Activated naive CD8-positive, alpha-beta T cell treated with anti-CD3 and anti-CD28 coated beads, Interleukin-2, amount 50 U/mL, for 24 hours (primary cell): Measurements from ENCODE around the gene TSPAN12.
A peak's percentile ranks its signal among the peaks of the same experiment; 100 is the strongest.

Experiments
- ATAC-seq: fragments of 150-1000 bp; cut with Tn5 transposase; one replicate; pipeline ENCODE4 v1.10.0; 2021
- DNase-seq: peaks from one replicate; pipeline ENCODE4 v3.0.0; 2021
- H3K27ac Mint-ChIP-seq: one replicate; pipeline ENCODE4 v1.8.0; 2021; ENCODE audit warnings: mild to moderate bottlenecking, mixed read lengths
- H3K27me3 Mint-ChIP-seq: one replicate; pipeline ENCODE4 v1.8.0; 2021; ENCODE audit warnings: mixed read lengths
- H3K36me3 Mint-ChIP-seq: one replicate; pipeline ENCODE4 v1.8.0; 2021; ENCODE audit warnings: low read depth, mixed read lengths
- H3K4me1 Mint-ChIP-seq: one replicate; pipeline ENCODE4 v1.8.0; 2021; ENCODE audit warnings: mixed read lengths
- H3K4me3 Mint-ChIP-seq: one replicate; pipeline ENCODE4 v1.8.0; 2021; ENCODE audit warnings: mild to moderate bottlenecking, moderate library complexity, mixed read lengths
- H3K9me3 Mint-ChIP-seq: one replicate; pipeline ENCODE4 v1.8.0; 2021; ENCODE audit warnings: mixed read lengths

Gene TSPAN12

DNA sequence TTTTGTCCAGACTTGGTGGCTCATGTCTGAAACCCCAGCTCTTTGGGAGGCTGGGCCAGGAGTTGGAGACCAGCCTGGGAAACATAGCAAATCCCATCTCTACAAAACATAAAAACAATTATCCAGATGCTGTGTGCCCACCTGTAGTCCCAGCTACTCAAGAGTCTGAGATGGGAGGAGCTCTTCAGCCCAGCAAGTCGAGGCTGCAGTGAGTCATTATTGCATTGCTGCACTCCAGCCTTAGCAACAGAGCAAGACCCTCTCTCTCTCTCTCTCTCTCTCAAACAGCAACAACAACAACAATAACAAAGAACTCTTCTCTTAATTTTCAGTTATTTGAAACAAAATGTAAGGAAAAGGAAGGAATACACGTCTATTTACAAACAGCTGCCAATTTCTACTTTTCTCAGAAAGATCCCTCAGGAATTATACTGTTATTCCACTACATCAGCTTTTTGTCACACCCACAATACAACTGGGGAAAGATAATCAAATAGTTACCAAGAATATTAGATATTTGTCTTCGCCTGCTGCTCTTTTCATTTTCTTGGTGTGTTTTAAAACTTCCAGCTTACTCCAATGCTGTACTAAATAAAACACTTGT is 5.1 kb upstream of the TSPAN12 start:
- Mint-ChIP-seq H3K36me3 (no peaks in the 10 kb centered on the region), H3K4me3 (no peak overlapping the region), H3K27ac (no peak overlapping the region), H3K27me3 (peaks cover 43% of the 10 kb centered on the region), H3K9me3 (no peaks in the 10 kb centered on the region), H3K4me1 (peaks cover under 1% of the 10 kb centered on the region)
- no peak for ATAC-seq
- no peak for DNase-seq

DNA sequence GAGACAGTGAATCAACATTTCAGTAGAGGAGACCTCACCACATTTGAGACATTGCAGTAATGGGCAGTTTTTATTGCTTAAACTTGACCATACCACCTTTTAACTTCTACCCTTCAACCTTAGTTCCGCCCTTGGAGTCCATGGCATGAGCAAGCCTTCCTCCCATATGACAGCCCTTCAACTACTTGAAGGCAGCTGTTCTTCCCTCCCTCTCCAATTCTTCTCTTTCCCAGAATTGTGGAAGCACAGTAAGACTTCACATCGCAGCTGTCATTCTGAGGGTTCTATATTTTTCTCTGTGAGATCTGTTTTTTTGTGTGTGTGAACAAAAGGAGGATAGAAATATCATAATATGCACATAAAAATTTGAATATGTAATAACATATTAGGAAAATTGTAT is 2.2 kb upstream of the TSPAN12 start:
- Mint-ChIP-seq H3K4me1 (peaks cover 10% of the 10 kb centered on the region), H3K27me3 (peaks cover 56% of the 10 kb centered on the region), H3K27ac (no peak overlapping the region), H3K9me3 (no peaks in the 10 kb centered on the region), H3K4me3 (no peak overlapping the region), H3K36me3 (no peaks in the 10 kb centered on the region)
- no peak for DNase-seq
- no peak for ATAC-seq

DNA sequence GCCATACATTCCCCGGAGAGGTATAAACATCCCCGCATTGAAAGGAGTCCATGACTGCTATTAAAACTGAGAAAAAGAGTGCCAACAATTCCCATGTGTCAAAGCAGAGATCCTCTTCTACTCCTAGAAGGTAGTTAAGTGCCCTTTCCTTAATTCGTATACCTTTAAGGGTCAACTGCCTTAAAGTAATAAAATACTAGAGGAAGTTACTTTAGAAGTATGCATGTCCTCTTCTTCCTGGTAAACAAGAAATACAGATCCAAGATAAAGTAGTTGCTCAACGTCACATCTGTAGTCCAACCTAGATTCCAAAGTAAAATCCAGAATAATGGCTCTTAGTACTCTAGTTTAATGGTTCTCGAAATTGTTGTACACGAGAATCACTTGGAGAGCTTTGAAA is 1.5 kb upstream of the TSPAN12 start:
- Mint-ChIP-seq H3K4me3 (no peak overlapping the region), H3K27me3 (peaks cover 63% of the 10 kb centered on the region), H3K27ac (no peak overlapping the region), H3K36me3 (no peaks in the 10 kb centered on the region), H3K4me1 (peaks cover 10% of the 10 kb centered on the region), H3K9me3 (no peaks in the 10 kb centered on the region)
- ATAC-seq (no peak), DNase-seq (no peak)

DNA sequence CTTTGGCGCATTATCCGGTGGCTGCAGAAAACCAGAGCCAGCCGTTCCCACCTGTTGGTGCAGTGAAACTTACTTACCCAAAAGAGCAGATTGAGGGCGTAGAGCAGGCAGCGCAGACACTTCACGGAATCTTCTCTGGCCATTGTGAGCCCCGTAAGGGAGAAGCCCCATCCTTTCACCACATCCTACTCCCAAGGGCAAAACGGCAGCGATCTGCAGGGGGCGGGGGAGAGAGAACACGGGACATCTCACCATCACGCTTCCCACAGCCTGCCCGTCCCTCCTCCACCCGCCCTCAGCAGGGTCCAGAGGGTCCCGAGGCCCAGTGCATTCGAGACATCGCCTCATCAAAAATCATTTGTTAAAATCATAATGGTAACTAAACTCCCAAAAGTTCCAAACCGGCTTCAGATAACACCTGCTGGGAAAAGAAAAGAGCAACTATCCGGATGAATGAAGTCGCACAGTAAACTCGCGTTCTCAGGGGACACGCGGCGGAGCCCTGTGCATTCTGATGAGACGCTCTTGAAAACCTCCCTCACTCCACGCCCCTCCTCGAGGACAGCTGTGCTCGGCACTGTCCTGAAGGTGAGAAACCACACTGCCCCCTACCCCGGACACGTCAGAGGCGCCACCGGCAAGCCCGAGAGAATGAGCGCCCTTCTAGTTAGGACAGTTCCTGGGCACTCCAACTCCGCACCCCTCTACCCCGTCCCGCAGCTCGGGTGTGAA is 1.2 kb downstream of the TSPAN12 start:
- Mint-ChIP-seq H3K27me3 (peaks cover 62% of the 10 kb centered on the region), H3K4me1 (peaks cover 10% of the 10 kb centered on the region), H3K27ac (peak overlapping the region; percentile 57), H3K9me3 (no peaks in the 10 kb centered on the region), H3K36me3 (no peaks in the 10 kb centered on the region), H3K4me3 (peak overlapping the region; percentile 72)
- peak; percentile 6 for DNase-seq
- peak; percentile 50 for ATAC-seq

DNA sequence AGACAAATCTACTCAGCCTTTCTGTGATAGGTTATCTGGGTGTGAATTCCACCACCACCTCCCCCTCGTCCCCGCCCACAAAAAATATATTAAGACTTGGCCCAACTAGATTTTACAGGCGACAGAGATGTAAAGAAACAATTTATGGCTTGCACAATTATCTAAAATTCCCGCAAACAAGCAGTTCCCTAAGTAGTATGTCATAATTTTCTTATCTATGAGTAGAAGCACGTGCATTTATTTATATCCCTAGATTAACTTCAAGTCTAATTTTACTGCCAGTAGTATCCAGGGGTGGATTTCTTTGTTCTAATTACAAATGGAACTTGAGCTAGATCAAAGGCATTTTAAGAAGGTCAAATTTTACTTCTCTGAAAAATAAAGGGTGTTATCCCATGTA is 1.7 kb downstream of the TSPAN12 start:
- H3K27ac Mint-ChIP-seq = no peak overlapping the region
- H3K4me3 Mint-ChIP-seq = peak overlapping the region; percentile 72
- H3K9me3 Mint-ChIP-seq = no peaks in the 10 kb centered on the region
- no peaks in the 10 kb centered on the region for H3K36me3 Mint-ChIP-seq
- peaks cover 59% of the 10 kb centered on the region for H3K27me3 Mint-ChIP-seq
- ATAC-seq (no peak), DNase-seq (no peak)
- peaks cover 10% of the 10 kb centered on the region for H3K4me1 Mint-ChIP-seq

DNA sequence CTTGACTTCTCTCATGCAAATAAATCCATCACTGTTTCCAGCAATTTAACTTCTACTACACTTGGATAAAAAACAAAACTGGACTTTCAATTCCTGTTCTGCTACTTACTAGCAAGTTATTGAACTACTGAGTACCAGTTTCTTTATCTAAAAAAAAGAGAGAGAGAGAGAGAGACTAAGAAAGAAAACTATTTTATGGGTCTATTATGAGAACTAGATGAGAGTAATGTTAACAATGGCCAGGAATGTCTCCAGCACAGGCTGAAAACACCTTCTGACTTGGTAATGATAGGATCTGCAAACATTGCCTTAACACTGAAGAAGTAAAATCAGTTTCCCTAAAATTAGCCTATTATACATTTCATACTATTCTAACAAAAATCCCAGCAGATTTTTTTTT is 5.2 kb downstream of the TSPAN12 start:
- DNase-seq (no peak), ATAC-seq (no peak)
- H3K36me3 Mint-ChIP-seq = no peaks in the 10 kb centered on the region
- no peak overlapping the region for H3K27ac Mint-ChIP-seq
- peaks cover 9% of the 10 kb centered on the region for H3K4me1 Mint-ChIP-seq
- H3K4me3 Mint-ChIP-seq = no peak overlapping the region
- no peaks in the 10 kb centered on the region for H3K9me3 Mint-ChIP-seq
- H3K27me3 Mint-ChIP-seq = peaks cover 36% of the 10 kb centered on the region

DNA sequence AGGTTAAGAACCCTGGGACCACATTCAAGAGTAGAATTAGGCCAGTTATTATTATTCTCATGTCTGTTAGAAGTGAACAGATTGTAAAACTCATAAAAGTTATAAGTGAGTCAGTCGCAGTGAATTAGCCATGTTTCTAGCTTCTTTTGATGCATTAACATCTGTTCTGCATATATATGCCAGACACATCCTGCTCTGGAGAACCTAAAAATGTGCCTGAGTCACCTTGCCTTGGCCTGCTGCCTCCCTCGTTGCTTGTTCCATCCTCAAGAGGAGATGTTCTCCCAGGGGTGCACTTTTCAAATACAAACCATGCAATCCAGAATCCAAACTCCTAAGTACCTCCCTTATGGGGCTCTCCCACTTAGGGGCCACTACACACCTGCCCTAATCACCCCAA is 14.8 kb downstream of the TSPAN12 start:
- Mint-ChIP-seq H3K9me3 (no peaks in the 10 kb centered on the region), H3K4me1 (no peaks in the 10 kb centered on the region), H3K4me3 (no peak overlapping the region), H3K27me3 (peaks cover 2% of the 10 kb centered on the region), H3K36me3 (no peaks in the 10 kb centered on the region), H3K27ac (no peak overlapping the region)
- ATAC-seq (no peak), DNase-seq (no peak)

DNA sequence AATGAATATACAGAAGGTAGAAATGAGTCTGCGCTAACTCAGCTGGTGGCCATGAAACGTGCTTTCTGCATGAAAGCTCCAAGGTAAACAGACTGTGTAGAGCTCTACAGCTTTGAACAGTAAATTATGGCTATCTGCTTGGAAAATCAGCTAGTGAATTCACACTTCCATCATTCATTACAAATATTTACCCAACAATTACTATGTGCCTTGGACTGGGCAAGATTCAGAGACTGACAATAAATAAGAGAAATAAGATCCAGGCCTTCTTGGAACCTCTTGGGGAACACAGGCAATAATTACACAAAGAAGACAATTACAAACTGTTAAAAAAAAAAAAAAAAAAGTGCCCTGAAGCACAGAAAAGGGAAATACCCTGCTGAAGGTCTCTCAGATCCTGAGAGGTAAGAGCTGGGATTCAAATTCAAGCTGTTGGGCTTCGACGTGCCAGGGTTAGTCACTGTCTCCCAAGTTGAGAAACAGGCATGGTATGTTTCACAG is 15.8 kb downstream of the TSPAN12 start:
- Mint-ChIP-seq H3K36me3 (no peaks in the 10 kb centered on the region), H3K9me3 (no peaks in the 10 kb centered on the region), H3K27me3 (peaks cover 5% of the 10 kb centered on the region), H3K27ac (no peak overlapping the region), H3K4me1 (no peaks in the 10 kb centered on the region), H3K4me3 (no peak overlapping the region)
- DNase-seq (no peak), ATAC-seq (no peak)

DNA sequence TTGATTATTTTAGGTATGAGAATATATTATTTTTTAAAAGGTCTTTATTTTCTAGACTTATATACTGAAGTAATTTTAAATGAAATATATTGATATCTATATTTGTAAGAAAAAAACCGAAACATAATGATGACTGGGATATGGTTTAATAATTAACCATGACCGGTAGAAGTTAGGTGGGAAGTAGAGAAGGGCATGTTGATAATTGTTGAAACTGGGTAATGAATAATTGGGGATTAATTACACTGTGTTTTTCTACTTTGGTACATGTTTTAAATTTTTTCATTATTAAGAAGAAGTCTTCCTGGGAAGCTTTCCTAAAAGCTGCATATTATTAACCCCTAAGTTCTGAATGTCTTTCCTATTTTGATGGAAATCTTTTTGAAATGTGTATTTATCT is 16.3 kb downstream of the TSPAN12 start:
- no peak for ATAC-seq
- Mint-ChIP-seq H3K27ac (no peak overlapping the region), H3K9me3 (no peaks in the 10 kb centered on the region)

DNA sequence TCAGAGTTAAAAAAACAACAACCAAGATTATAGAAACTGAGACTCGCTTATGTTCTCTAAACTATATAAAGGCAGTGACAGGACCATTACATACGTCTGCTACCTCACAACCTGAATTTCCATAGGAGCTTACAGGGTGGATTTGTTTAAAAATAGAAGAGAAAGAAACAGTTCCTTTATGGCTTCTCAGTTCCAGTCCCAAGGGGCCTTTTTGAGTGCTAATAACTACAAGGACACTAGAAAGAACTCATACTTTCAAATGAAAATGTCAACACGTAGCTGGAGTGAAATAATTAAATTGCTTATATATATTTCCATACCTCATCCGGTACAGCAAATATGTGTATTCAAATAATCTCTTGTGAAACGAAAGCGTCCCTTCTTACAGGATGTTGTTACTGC is 19.7 kb downstream of the TSPAN12 start:
- ATAC-seq (no peak), DNase-seq (no peak)
- Mint-ChIP-seq H3K4me1 (no peaks in the 10 kb centered on the region), H3K27me3 (peaks cover 8% of the 10 kb centered on the region), H3K4me3 (no peak overlapping the region), H3K36me3 (no peaks in the 10 kb centered on the region), H3K9me3 (no peaks in the 10 kb centered on the region), H3K27ac (no peak overlapping the region)

More for the DNA sequence above, 16.3 kb downstream of the TSPAN12 start:
- Mint-ChIP-seq H3K4me3 (no peak overlapping the region), H3K36me3 (no peaks in the 10 kb centered on the region), H3K4me1 (no peaks in the 10 kb centered on the region), H3K27me3 (peaks cover 5% of the 10 kb centered on the region)
- DNase-seq = no peak

DNA sequence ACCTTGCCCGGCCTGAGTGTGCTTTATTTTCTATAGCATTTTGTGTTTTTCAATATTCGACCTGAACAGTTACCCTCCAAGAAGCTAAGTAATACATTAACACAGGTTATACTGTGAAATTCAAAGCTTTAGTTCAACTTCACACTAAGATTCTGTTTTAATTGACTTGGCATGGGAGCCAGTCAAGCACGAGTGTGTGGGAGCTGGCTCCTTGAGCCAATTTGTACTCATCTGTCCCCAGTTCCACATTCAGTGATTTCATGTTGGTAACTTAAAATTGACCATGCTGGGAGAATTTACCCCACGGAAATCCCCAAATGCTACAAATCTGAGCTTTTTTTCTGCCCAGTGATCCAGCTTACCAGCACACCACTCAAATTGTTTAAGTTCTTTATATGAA is 20.3 kb downstream of the TSPAN12 start:
- H3K4me3 Mint-ChIP-seq = no peak overlapping the region
- no peaks in the 10 kb centered on the region for H3K36me3 Mint-ChIP-seq
- H3K4me1 Mint-ChIP-seq = no peaks in the 10 kb centered on the region
- H3K27me3 Mint-ChIP-seq = peaks cover 10% of the 10 kb centered on the region
- DNase-seq (no peak), ATAC-seq (no peak)
- H3K27ac Mint-ChIP-seq = no peak overlapping the region
- H3K9me3 Mint-ChIP-seq = no peaks in the 10 kb centered on the region

DNA sequence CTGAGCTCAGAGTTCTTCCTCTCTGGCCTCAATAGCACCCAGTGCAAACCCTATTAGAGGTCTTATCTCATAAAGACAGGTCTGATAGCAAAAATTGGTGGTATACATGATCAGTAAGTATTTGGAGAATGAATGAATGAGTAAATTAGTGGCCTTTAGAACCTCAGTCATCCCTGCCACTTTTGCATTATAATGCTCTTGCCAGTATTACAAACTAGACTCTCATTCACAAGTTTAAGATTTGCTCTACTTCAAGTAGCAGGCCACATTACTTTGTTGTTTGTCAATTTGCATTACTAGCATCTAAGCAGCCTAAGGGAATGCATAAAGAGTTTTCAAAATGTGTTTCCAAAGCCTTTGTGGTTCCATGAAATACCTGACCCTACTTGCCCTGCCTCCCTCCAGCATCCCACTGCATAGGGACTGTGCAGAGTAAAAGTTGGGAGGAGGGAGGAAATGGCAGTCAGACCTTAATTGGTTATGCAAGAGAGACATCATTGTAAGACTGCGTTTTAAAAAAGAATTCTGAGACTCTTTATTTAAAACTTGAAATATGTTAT is 21.3 kb downstream of the TSPAN12 start:
- no peak for DNase-seq
- H3K36me3 Mint-ChIP-seq = no peaks in the 10 kb centered on the region
- H3K27ac Mint-ChIP-seq = no peak overlapping the region
- H3K9me3 Mint-ChIP-seq = no peaks in the 10 kb centered on the region
- no peak for ATAC-seq
- H3K4me3 Mint-ChIP-seq = no peak overlapping the region
- H3K27me3 Mint-ChIP-seq = peaks cover 10% of the 10 kb centered on the region
- no peaks in the 10 kb centered on the region for H3K4me1 Mint-ChIP-seq

DNA sequence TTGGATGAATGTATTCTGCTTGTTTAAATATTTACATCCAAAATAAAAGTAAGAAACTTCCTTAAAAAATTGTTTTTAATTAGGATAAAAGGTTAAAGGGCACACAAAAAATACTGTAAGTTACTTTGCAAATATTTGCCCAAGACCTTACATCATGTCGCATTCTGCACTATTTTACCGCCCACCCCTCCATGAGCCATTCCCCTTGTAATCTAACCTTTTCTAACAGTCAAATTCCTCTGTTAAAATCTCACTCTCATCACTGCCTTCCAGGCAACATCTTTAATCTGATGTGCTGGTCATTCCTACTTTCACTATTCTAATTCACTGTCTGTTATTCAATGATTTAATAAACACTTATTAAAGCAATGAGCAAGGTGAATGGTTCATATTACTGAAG is 23.2 kb downstream of the TSPAN12 start:
- no peak overlapping the region for H3K27ac Mint-ChIP-seq
- H3K4me1 Mint-ChIP-seq = no peaks in the 10 kb centered on the region
- no peak for DNase-seq
- no peaks in the 10 kb centered on the region for H3K36me3 Mint-ChIP-seq
- peaks cover 17% of the 10 kb centered on the region for H3K27me3 Mint-ChIP-seq
- ATAC-seq = no peak
- H3K9me3 Mint-ChIP-seq = no peaks in the 10 kb centered on the region
- H3K4me3 Mint-ChIP-seq = no peak overlapping the region

DNA sequence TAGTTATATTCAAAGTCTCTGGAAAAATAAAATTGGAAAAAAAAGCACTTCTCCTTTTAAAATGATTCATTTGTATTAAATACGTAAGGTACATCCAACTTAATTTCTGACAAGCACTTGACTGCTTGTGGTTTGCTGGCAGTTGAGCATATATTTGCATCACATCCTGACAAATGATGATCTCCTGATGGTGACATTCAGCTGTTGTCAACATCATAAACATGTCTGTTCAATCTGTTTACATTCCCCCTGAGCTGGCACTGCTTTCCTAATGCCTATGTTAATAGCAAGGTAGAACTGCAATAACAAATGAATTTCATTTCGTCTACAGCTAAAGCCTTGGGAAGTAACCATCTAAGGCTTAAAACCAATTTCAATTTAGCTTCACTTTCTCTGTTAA is 24.4 kb downstream of the TSPAN12 start:
- H3K27ac Mint-ChIP-seq = no peak overlapping the region
- ATAC-seq (no peak), DNase-seq (no peak)
- H3K4me3 Mint-ChIP-seq = no peak overlapping the region
- H3K9me3 Mint-ChIP-seq = no peaks in the 10 kb centered on the region
- H3K4me1 Mint-ChIP-seq = no peaks in the 10 kb centered on the region
- H3K36me3 Mint-ChIP-seq = no peaks in the 10 kb centered on the region
- peaks cover 18% of the 10 kb centered on the region for H3K27me3 Mint-ChIP-seq

DNA sequence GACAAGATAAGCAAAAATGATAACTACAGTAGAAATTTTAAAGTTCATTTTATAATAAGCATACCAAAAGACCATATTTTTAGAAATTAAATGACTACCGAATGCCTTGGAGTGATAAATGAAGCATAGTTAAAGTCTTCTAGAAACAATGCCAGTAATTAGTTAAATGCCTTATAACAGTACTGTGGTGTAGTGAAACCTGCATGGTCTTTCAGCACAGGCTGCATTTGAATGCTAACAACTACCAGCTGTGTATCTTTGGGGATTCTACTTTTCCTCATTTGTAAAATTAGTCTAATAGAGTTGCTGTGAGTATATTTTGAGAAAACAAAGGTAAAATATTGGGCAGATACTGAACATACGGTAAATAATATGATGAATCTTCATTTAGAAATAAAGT is 25.1 kb downstream of the TSPAN12 start:
- Mint-ChIP-seq H3K27me3 (peaks cover 24% of the 10 kb centered on the region), H3K27ac (no peak overlapping the region), H3K9me3 (no peaks in the 10 kb centered on the region), H3K36me3 (no peaks in the 10 kb centered on the region), H3K4me1 (no peaks in the 10 kb centered on the region), H3K4me3 (no peak overlapping the region)
- ATAC-seq (no peak), DNase-seq (no peak)
